Measurements from ENCODE around the gene NRXN2.
A peak's percentile ranks its signal among the peaks of the same experiment; 100 is the strongest.

NRXN2 gene

DNA sequence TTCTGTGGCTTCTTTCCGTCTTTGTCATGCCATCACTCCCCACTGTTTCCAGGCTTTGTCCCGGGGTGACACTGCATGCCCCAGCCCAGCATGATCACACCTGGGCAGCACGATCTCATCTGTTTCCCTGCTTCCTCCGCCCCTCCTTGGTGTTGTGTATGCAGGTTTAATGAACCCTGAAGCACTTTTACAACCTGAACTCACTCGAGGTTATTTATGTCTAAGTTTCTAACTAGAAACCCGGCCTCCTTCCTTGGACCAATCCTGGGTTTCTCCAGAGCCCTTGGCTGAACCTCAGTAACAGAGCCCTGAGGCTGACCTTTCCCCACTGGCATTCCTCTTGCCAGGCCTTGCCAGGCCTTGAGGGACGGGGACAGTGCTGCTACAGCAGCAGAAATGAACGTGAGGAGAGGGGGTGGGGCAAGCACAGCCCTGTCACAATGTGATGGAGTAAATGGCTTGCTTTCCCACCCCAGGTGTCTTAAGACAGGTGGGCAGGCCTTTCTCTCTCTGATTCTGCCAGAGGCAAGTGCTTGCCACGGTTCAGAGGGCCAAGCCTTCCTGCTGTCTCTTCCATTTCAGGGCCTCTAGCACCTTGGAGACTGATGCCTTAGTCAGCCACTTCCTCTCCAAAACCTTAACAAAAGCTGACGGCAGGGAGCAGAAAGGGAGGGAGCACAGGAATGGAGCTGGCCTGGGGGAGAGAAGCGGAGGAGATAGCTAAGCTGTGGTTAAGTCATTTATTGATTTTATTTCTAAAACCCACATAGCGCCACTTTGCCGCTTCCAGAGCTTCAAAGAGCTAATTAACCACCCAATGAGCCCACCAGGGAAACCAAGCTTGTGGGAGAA lies 39.9 kb upstream of the NRXN2 start:
- peak overlapping the region; percentile 90 for H3K27ac Mint-ChIP-seq
- DNase-seq, result no peak
- H3K9me3 Mint-ChIP-seq, result no peaks in the 10 kb centered on the region
- H3K4me1 Mint-ChIP-seq (ENCODE audit: low read depth), result peaks cover 77% of the 10 kb centered on the region
- peaks cover 71% of the 10 kb centered on the region for H3K36me3 Mint-ChIP-seq (ENCODE audit: low read depth)
- no peak overlapping the region for H3K4me3 Mint-ChIP-seq
- no peaks in the 10 kb centered on the region for H3K27me3 Mint-ChIP-seq

DNA sequence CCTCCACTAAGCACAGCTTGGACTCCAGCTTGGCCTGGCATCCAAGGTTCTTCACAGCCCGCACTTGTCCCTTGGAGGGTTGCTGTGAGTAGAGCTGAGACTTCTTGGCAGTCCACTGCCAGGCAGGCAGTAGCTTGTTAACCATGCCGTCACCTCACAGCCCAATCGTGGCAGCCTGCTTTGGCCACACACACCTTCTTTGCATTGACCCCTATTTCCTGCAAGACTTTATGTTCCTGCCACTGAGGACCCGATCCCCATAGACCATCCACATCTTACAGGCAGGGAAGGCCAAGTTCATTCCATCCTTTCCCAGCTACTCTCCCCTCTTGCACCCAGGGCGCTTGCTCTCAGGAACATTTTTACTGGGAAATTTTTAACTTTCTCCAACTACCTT lies 39.3 kb upstream of the NRXN2 start:
- Mint-ChIP-seq H3K4me1 (ENCODE audit: low read depth) (peaks cover 71% of the 10 kb centered on the region), H3K4me3 (no peak overlapping the region), H3K27me3 (no peaks in the 10 kb centered on the region), H3K27ac (peak overlapping the region; percentile 90), H3K36me3 (ENCODE audit: low read depth) (peaks cover 67% of the 10 kb centered on the region), H3K9me3 (no peaks in the 10 kb centered on the region)
- DNase-seq, result peak; percentile 48

DNA sequence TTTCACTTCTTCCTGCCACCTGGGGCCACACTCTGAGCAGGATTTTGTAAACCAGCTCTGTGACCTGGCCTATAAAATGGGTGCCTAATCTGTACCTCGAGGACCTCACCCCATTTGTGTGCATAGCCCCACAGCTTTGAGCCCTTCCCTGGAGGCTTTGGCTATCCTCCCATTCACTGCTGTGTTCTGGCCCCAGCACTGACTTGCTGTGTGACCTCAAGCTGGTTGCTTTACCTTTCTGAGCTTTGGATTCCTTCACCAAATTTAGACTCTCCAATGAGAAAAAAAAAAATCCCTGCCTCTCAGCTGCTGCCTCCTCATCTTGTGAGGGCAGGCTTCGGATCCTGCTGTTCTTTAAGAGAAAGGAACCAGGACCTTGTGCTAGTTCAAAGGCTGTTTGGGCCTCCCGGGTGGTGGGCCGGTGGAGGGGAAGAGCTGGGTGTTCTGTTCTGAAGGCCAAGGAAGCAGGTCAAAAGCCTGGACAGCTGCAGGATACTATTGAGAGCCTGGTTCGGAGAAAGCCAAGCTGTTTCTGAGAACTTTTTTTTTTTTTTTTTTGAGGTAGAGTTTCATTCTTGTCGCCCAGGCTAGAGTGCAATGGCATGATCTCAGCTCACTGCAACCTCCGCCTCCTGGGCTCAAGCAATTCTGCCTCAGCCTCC lies 37.9 kb upstream of the NRXN2 start:
- no peak for DNase-seq
- Mint-ChIP-seq H3K27ac (peak overlapping the region; percentile 90), H3K4me3 (no peak overlapping the region), H3K36me3 (ENCODE audit: low read depth) (peaks cover 58% of the 10 kb centered on the region), H3K4me1 (ENCODE audit: low read depth) (peaks cover 60% of the 10 kb centered on the region), H3K27me3 (no peaks in the 10 kb centered on the region), H3K9me3 (no peaks in the 10 kb centered on the region)

DNA sequence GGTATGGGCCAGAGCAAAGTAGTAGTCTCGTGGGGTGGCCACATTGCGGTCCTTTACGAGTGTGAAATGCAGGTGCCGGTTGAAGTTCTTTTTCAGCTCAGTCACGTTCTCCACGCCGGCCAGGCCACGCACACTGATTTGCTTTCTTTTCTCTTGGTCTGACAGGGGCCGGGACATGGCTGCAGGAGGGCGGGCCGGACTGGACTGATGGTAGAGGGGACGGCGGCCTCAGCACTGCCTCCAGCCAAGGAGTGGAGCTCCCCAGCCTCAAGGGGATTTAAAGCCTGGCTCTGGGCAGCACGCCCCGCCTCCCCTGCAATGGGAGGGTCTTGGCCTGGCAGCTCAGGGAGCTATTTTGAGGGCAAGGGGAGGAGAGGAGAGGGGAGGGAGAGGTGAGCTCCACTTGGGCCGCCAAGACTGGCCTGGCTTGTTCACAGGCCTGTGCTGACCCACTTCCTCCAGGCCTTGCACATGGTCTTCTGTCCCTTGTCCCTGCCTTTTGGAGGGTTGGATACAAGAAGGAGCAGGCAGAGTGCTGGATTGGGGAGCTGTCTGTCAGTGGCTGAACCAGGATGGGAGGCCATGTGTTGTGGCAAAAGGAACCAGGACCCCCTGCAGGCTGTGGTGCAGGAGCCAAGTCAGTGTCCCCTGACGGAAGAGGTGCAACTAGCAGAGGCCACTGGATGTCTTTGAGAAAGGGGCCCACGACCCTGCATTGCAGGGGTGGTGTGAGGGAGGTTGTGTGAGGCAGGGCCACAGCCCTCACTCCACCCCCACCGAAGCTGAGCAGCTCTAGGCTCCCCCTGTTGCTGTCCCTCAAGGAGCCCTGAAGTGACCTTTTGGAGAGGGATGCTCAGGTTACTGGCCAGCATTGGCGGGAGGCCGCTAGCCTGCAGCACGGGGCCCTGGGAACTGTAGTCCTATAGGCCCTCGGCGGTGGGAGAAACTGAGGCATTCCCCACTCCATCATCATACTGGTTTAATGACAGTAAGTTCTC lies 37.0 kb upstream of the NRXN2 start, which contains the start of gene PYGM:
Gene PYGM (minus strand): TSS at position 253 of the 998 bp plus-strand sequence. CDS start 76 bp downstream, at position 177.
- Mint-ChIP-seq H3K27ac (peak within 1 kb of the TSS; percentile 90), H3K9me3 (no peaks in the 10 kb centered on the region), H3K27me3 (no peaks in the 10 kb centered on the region), H3K4me1 (ENCODE audit: low read depth) (peaks cover 53% of the 10 kb centered on the region), H3K36me3 (ENCODE audit: low read depth) (peaks cover 50% of the 10 kb centered on the region), H3K4me3 (peak within 1 kb of the TSS; percentile 13)
- DNase-seq, result no peak

DNA sequence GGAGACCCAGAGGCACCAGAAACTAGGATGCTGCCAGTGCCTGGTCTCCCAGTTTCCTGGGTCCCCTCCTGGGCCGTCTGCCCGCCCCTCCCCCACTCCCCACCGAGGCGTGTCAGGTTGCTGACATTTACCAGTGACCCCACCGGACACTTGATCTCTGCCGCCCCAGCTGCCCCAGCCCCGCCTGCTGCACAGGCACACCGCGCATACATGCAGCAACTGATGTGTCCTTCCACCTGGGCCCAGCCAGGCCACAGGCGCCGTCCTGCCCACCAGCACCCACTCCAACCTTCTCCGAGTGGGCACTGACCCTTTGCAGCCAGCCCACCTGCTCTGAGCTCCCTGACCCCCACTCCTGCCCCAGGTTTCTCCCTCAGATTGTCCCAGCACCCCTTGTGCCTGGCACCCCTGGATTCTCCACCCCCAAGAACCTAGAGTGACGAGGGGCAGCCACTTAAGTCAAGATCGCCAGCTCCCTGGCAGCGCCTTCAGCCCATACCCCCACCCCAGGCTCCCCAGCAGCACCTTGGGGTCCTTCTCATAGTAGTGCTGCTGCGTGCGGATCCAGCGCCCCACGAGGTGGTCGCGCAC lies 36.2 kb upstream of the NRXN2 start:
- DNase-seq, result no peak
- Mint-ChIP-seq H3K4me3 (no peak overlapping the region), H3K27me3 (no peaks in the 10 kb centered on the region), H3K27ac (peak overlapping the region; percentile 90), H3K9me3 (no peaks in the 10 kb centered on the region), H3K36me3 (ENCODE audit: low read depth) (peaks cover 42% of the 10 kb centered on the region), H3K4me1 (ENCODE audit: low read depth) (peaks cover 45% of the 10 kb centered on the region)

DNA sequence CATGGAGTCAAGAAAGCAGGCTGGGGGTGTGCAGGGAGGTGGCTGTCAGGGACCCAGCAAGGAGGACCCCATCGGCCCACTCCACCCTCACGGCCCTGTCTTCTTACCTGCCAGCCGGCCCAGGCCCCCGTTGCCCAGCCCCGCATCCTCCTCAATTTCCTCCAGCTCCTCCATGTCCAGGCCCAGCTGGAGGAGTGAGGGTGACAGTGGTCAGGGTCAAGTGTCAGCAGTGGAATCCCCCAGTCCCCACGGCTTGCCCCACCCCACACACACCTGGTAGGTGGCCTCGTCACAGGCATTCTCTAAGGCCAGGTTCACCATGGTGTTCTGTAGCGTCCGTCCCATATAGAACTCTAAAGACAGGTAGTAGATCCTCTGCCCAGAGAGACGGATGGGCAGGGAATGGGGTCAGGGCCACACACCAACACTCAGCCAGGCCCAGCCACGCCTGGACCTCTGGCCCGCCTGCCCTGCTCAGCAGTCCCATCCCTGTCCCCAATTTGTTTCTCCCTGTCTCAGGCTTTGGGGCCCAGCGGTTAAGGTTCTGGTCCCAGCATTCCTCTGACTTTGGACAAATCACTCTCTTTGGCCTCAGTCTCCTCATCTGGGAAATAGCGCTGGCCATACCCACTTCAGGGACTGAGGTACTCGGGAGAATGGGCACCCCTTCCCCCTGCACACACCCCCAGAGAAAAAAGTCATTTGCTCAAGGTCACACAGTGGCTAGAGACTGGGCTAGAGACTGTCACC lies 35.5 kb upstream of the NRXN2 start:
- Mint-ChIP-seq H3K4me3 (no peak overlapping the region), H3K27me3 (no peaks in the 10 kb centered on the region), H3K36me3 (ENCODE audit: low read depth) (peaks cover 39% of the 10 kb centered on the region), H3K9me3 (no peaks in the 10 kb centered on the region), H3K4me1 (ENCODE audit: low read depth) (peaks cover 38% of the 10 kb centered on the region), H3K27ac (no peak overlapping the region)
- no peak for DNase-seq

DNA sequence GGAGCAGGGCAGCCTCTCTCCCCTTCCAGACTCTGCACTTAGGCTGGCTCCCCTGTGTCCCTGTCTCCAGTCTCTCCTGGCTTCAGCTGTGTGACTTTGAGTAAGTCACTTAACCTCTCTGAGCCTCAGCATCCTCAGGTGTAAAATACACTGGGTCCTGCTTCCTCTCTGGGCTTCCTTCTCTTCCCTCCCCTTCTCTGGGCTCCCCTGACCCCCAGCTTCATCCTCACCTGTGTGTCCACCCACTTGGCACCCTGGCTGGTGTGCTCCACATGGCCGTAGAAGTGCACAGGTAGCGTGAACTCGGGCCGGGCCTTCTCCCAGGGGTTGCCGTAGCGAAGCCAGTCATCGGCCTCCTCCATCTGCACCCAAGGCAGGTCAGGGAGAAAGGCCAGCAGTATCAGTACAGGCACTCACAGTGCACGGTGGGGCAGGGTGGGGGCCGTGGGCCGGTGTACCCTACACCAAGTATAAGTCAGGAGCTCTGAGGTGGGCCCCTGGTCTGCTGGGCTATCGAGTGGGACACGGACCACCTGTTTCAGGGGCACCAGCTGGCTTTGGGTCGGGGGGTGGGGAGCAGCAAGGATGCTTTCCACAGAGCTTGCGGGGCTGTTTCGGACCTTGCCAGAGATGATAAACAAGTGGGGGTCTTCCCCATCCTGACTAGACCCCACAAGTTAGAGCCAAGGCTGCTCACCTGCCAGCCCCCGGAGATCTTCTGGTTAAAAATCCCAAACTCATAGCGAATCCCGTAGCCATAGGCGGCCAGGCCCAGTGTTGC lies 34.7 kb upstream of the NRXN2 start:
- no peaks in the 10 kb centered on the region for H3K9me3 Mint-ChIP-seq
- no peak overlapping the region for H3K4me3 Mint-ChIP-seq
- peak overlapping the region; percentile 63 for H3K27ac Mint-ChIP-seq
- H3K36me3 Mint-ChIP-seq (ENCODE audit: low read depth), result peaks cover 39% of the 10 kb centered on the region
- no peaks in the 10 kb centered on the region for H3K27me3 Mint-ChIP-seq
- DNase-seq, result no peak
- peaks cover 32% of the 10 kb centered on the region for H3K4me1 Mint-ChIP-seq (ENCODE audit: low read depth)

DNA sequence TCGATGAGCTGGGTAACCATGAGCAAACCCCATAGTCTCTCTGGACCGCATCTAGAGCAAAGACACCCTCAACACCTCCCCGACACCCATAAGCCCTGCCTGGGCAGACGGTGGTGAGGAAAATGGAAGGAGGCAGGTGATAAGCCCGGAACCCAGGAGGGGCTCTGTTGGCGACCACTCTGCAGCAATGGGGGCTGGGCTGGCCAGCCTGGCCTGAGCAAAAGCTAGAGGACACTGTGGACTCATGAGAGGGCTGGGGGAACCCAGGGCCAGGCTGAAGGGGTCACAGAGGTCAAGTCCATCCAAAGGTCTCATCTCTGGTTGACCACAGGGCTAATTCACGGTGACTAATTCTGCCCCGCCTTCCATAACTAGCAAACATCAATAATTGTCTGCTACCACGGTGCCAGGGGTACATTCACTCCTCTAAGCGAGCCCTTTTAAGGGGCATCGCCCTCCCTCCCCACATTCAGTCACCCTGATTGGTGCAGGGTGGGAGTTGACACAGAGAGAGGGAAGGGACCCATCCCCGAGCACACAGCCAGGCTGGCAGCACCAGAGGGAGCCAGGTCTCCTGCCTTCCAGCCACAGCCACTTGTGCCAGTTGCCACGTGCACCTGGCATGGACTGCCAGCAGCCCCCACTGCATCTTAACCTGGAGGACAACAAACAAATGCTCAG lies 32.8 kb upstream of the NRXN2 start:
- no peaks in the 10 kb centered on the region for H3K9me3 Mint-ChIP-seq
- no peak overlapping the region for H3K4me3 Mint-ChIP-seq
- H3K27ac Mint-ChIP-seq, result peak overlapping the region; percentile 22
- DNase-seq, result no peak
- H3K36me3 Mint-ChIP-seq (ENCODE audit: low read depth), result peaks cover 38% of the 10 kb centered on the region
- no peaks in the 10 kb centered on the region for H3K27me3 Mint-ChIP-seq
- H3K4me1 Mint-ChIP-seq (ENCODE audit: low read depth), result peaks cover 21% of the 10 kb centered on the region

DNA sequence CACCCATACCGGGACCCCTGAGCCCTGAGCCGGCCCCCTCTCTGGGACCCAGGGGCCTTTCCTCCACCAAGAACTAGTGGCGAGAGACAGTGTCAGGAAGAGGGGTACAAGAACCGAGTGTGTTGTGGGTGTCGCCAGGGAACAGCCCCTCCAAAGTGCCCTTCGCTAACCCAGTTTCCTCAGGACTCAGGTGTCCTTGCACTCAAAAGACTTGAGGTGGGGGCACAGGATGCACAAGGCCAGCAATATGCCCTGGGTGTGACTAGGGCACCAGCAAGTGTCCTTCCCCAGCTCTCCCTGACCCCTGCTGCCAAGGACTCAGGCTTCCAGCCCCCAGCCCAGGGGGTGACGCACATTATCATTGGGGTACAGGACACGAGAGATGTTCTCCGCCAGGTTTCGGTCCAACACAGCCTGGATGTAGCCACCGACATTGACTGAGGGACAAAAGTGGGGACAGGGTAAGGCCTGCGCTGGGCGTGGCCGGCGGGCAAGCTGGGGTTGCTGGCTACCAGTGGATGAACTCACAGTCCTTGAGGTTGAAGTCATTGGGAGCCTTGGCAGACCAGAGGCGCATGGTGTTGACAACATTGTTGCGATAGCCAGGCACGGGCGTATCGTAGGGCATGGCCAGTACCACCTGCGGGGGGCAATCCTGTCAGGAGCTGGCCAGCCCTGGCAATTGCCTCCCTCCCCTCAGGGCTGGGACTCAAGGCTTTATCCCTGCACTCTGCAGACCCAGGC lies 32.1 kb upstream of the NRXN2 start:
- Mint-ChIP-seq H3K4me3 (no peak overlapping the region), H3K27ac (no peak overlapping the region), H3K9me3 (no peaks in the 10 kb centered on the region), H3K36me3 (ENCODE audit: low read depth) (peaks cover 41% of the 10 kb centered on the region), H3K27me3 (no peaks in the 10 kb centered on the region), H3K4me1 (ENCODE audit: low read depth) (peaks cover 22% of the 10 kb centered on the region)
- DNase-seq, result no peak

DNA sequence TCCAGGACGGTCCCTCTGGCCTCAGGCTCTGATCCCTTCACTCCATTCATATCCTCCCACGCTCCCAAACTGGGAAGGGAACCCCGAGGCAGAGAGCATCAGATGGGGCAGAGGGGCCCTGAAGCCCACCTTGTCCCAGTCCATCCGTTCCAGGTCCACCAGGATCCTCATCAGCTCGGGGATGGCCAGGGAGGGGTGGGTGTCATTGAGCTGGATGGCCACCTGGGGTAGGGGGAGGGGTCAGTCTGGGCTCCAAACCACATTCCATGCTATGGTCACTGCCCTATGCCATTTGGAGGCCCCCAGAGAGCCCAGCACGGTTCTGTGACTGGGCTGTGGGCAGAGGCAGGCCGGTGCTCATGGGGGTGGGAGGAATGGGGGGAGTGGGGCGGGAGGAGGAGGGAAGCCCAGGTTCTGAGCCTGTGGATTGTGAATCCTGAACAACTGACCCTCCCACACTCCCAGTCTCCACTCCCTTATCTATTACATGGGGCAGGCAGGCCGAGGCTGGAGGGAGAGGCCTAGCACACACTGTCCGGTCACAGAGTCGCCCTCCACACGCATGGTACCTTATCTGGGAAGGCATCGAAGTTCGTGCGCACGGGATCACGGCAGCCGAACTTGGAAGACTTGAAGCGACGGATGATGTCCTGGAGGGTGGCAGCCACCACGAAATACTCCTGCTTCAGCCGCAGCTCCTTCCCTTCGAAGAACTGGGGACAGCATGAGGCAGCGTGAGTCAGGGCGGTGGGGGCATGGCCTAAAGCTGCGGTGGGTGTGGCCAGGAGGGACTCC lies 31.3 kb upstream of the NRXN2 start:
- Mint-ChIP-seq H3K4me1 (ENCODE audit: low read depth) (peaks cover 15% of the 10 kb centered on the region), H3K4me3 (no peak overlapping the region), H3K27ac (peak overlapping the region; percentile 47), H3K9me3 (no peaks in the 10 kb centered on the region), H3K36me3 (ENCODE audit: low read depth) (peaks cover 39% of the 10 kb centered on the region), H3K27me3 (no peaks in the 10 kb centered on the region)
- no peak for DNase-seq

DNA sequence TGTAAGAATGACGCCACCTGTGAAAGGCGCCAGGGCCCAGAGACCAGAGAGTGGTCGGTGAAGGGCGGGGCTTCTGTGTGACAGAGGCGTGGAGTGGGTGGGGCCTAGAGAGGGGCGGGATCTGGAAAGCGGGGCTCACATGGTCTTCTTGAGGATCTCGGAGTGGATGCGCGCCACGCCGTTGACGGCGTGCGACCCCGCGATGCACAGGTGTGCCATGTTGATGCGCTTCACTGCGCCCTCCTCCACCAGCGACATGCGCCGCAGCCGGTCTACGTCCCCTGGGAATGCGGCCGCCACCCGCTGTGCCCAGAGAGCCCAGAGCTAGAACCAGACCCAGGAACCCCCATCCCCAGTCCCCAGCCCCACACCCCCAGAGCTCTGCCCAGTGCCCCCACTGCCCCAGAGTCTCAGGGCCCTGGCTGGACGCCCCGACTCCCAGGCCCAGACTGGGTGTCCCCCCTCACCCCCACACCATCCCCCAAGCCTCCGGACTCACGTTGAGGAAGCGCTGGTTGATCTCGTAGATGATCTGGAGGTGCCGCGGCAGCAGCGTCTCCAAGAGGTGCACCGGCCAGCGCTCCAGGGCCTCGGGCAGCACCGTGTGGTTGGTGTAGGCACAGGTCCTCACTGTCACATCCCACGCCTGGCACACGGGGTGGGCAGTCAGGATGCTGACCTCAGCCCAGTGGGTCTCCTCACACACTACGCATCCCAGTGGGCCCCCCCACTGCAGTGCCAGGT lies 30.6 kb upstream of the NRXN2 start:
- peak overlapping the region; percentile 47 for H3K27ac Mint-ChIP-seq
- no peaks in the 10 kb centered on the region for H3K9me3 Mint-ChIP-seq
- H3K27me3 Mint-ChIP-seq, result no peaks in the 10 kb centered on the region
- H3K4me3 Mint-ChIP-seq, result no peak overlapping the region
- peaks cover 39% of the 10 kb centered on the region for H3K36me3 Mint-ChIP-seq (ENCODE audit: low read depth)
- peaks cover 13% of the 10 kb centered on the region for H3K4me1 Mint-ChIP-seq (ENCODE audit: low read depth)
- DNase-seq, result no peak

Data from activated T-cell treated with anti-CD3 and anti-CD28 coated beads, Interleukin-2, amount 50 U/mL, for 24 hours (primary cell).